Smooth muscle cell (in vitro differentiated cells): ENCODE results near the gene SMPX. TPM values are rescaled to one million over a fixed set of nuclear protein-coding genes. Genes with fewer than 3 reads are reported as not detected.

Experiments
- DNase-seq: peaks from one replicate; lab custom pipeline; 2025; ENCODE audit not compliant: unreplicated experiment; lab: John Stamatoyannopoulos, UW
- H2AFZ ChIP-seq: fragments of 200-600 bp; sonication (generic); 2 replicates; pipeline ENCODE4 v1.6.0; 2016; ENCODE audit warnings: antibody characterized with exemption, low read depth, mild to moderate bottlenecking
- H3F3A ChIP-seq: fragments of 200-600 bp; sonication (generic); 2 replicates; pipeline ENCODE4 v1.6.0; 2017; ENCODE audit warnings: antibody characterized with exemption, low read depth
- H3K27ac ChIP-seq: fragments of 200-600 bp; sonication (generic); 2 replicates; pipeline ENCODE4 v1.5.1; 2016; ENCODE audit warnings: low read depth, mild to moderate bottlenecking
- H3K27me3 ChIP-seq: fragments of 200-600 bp; sonication (generic); 2 replicates; pipeline ENCODE4 v1.6.1; 2016; ENCODE audit warnings: low read depth, mild to moderate bottlenecking
- H3K36me3 ChIP-seq: fragments of 200-600 bp; sonication (generic); 2 replicates; pipeline ENCODE4 v1.5.1; 2016; ENCODE audit warnings: low read depth
- H3K4me1 ChIP-seq: fragments of 200-600 bp; sonication (generic); 2 replicates; pipeline ENCODE4 v1.5.1; 2016; ENCODE audit warnings: low read depth
- H3K4me2 ChIP-seq: fragments of 200-600 bp; sonication (generic); 2 replicates; pipeline ENCODE4 v1.6.0; 2016; ENCODE audit warnings: mild to moderate bottlenecking
- H3K4me3 ChIP-seq: fragments of 200-600 bp; sonication (generic); 2 replicates; pipeline ENCODE4 v1.5.1; 2016; ENCODE audit warnings: mild to moderate bottlenecking
- H3K79me2 ChIP-seq: fragments of 200-600 bp; sonication (generic); 2 replicates; pipeline ENCODE4 v1.6.0; 2016; ENCODE audit warnings: low read depth, mild to moderate bottlenecking
- H3K9ac ChIP-seq: fragments of 200-600 bp; sonication (generic); 2 replicates; pipeline ENCODE4 v1.6.0; 2016; ENCODE audit warnings: low read depth
- H3K9me3 ChIP-seq: fragments of 200-600 bp; sonication (generic); replicated peaks from 2 replicates; pipeline ENCODE4 v1.5.1; 2016; ENCODE audit warnings: low read depth
- H4K20me1 ChIP-seq: fragments of 200-600 bp; sonication (generic); 2 replicates; pipeline ENCODE4 v1.6.0; 2016; ENCODE audit warnings: low read depth
- CTCF ChIP-seq: fragments of 200-600 bp; sonication (generic); IDR thresholded peaks from 2 replicates; pipeline ENCODE4 v1.5.1; 2017; ENCODE audit warnings: borderline replicate concordance, mild to moderate bottlenecking, antibody characterized with exemption; ENCODE audit not compliant: insufficient read depth, poor library complexity, severe bottlenecking
- WGBS: methylation state at CpG from one replicate; pipeline ENCODE4 v1.1.7; 2016; ENCODE audit warnings: low lambda C conversion rate; 5-methylcytosine and 5-hydroxymethylcytosine counted together
- polyA plus RNA-seq: library from polyadenylated mRNA; unstranded; fragments of >200 nt; fragmentation: Nextera tagmentation; extraction: Ambion mirVana; gene quantifications from 2 replicates; pipeline ENCODE4 v1.2.1, GENCODE V29; 2016
- total RNA-seq: library from RNA; depleted of rRNA; stranded (reverse); fragments of >200 nt; gene quantifications from 2 replicates; pipeline ENCODE4 v1.2.3, GENCODE V29; 2014

The SMPX gene
- total and polyA plus RNA-seq, 2 experiments from 2014 or later = 0.37 TPM; not detected in 1

GRCh38 chrX:21705225-21705624 lies 52.7 kb downstream of the SMPX start:
- no peaks in the 10 kb centered on the region for H3K9me3 ChIP-seq
- no peak for TF ChIP-seq CTCF
- 67% methylated on average over 4 of the region's 4 CpGs for WGBS
- DNase-seq = no peak
- no peaks in the 10 kb centered on the region for H3K36me3 ChIP-seq
- no peaks in the 10 kb centered on the region for H3F3A ChIP-seq
- H3K4me3 ChIP-seq = no peak overlapping the region
- H3K27me3 ChIP-seq = no peaks in the 10 kb centered on the region
- no peaks in the 10 kb centered on the region for H4K20me1 ChIP-seq
- H3K79me2 ChIP-seq = no peaks in the 10 kb centered on the region
- H2AFZ ChIP-seq = no peak overlapping the region
- no peak overlapping the region for H3K9ac ChIP-seq
- H3K4me2 ChIP-seq = no peak overlapping the region
- no peaks in the 10 kb centered on the region for H3K4me1 ChIP-seq
- H3K27ac ChIP-seq = no peak overlapping the region

GRCh38 chrX:21702725-21703124 lies 55.2 kb downstream of the SMPX start:
- H3K4me2 ChIP-seq = no peak overlapping the region
- H4K20me1 ChIP-seq = no peaks in the 10 kb centered on the region
- no peaks in the 10 kb centered on the region for H3F3A ChIP-seq
- 67% methylated on average over 4 of the region's 4 CpGs for WGBS
- H3K27ac ChIP-seq = no peak overlapping the region
- H3K9me3 ChIP-seq = no peaks in the 10 kb centered on the region
- H3K79me2 ChIP-seq = no peaks in the 10 kb centered on the region
- H3K36me3 ChIP-seq = no peaks in the 10 kb centered on the region
- H2AFZ ChIP-seq = no peak overlapping the region
- TF ChIP-seq CTCF = no peak
- H3K4me3 ChIP-seq = no peak overlapping the region
- no peaks in the 10 kb centered on the region for H3K4me1 ChIP-seq
- H3K27me3 ChIP-seq = no peaks in the 10 kb centered on the region
- no peak overlapping the region for H3K9ac ChIP-seq
- DNase-seq = no peak

GRCh38 chrX:21700967-21701366 lies 56.9 kb downstream of the SMPX start:
- H3K4me1 ChIP-seq = no peaks in the 10 kb centered on the region

More at GRCh38 chrX:21700967-21701366, 56.9 kb downstream of the SMPX start:
- WGBS = 59% methylated on average over 3 of the region's 3 CpGs
- Histone ChIP-seq H3F3A (no peaks in the 10 kb centered on the region), H3K9ac (no peak overlapping the region), H3K9me3 (no peaks in the 10 kb centered on the region), H2AFZ (no peak overlapping the region), H4K20me1 (no peaks in the 10 kb centered on the region), H3K79me2 (no peaks in the 10 kb centered on the region), H3K4me2 (no peak overlapping the region), H3K4me3 (no peak overlapping the region), H3K36me3 (no peaks in the 10 kb centered on the region), H3K27me3 (no peaks in the 10 kb centered on the region), H3K27ac (no peak overlapping the region)
- DNase-seq = no peak
- TF ChIP-seq CTCF = no peak
